ENCODE measurements around the gene FASN.

DNA sequence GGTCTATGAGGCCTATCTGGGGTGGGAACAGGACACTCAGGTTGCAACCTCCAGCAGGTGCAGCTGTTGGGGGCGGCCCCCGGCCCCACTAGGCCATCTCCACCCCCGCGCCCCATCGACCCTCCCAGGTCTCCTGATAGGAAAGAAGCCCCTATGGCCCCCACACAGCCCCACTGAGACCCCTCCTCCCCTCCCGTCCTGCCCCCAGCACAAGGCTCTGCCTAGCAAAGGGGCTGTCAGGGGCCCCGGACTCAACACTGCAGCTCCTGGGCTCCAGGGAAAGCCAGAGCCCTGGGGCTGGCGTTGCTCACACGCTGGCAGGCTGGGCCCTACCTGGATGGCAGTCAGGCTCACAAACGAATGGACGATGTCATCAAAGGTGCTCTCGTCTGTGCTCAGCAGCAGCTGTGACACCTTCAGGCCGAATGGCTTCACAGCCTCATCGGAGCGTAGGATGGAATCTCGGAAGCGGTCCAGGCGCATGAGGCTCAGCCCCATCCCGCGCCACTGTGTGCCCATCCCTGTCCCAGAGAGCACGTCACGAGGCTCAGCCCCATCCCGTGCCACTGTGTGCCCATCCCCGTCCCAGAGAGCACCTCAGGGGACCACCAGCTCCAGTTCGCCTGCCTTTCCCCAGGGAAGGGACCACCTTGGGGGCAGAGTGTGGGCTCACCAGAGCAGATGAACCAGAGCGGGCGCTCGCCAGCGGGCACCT, 7.3 kb downstream of the FASN start:
- TF ChIP-seq BHLHE40 (IDR thresholded peaks at IDR 0.05; ENCODE audit: low read length) = no peak
- TF ChIP-seq, protein P1, sequence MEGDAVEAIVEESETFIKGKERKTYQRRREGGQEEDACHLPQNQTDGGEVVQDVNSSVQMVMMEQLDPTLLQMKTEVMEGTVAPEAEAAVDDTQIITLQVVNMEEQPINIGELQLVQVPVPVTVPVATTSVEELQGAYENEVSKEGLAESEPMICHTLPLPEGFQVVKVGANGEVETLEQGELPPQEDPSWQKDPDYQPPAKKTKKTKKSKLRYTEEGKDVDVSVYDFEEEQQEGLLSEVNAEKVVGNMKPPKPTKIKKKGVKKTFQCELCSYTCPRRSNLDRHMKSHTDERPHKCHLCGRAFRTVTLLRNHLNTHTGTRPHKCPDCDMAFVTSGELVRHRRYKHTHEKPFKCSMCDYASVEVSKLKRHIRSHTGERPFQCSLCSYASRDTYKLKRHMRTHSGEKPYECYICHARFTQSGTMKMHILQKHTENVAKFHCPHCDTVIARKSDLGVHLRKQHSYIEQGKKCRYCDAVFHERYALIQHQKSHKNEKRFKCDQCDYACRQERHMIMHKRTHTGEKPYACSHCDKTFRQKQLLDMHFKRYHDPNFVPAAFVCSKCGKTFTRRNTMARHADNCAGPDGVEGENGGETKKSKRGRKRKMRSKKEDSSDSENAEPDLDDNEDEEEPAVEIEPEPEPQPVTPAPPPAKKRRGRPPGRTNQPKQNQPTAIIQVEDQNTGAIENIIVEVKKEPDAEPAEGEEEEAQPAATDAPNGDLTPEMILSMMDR (CRISPR knock-in tag; IDR thresholded peaks at IDR 0.05) = no peak
- TF ChIP-seq NCOA2 (CRISPR knock-in tag; IDR thresholded peaks at IDR 0.05) = no peak
- TF ChIP-seq, protein P2, sequence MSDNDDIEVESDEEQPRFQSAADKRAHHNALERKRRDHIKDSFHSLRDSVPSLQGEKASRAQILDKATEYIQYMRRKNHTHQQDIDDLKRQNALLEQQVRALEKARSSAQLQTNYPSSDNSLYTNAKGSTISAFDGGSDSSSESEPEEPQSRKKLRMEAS (IDR thresholded peaks at IDR 0.05) = no peak
- TF ChIP-seq ZFX (CRISPR knock-in tag; IDR thresholded peaks at IDR 0.05; ENCODE audit: low read depth) = 0 out of 2 replicates have a peak, but pooled peaks have one; percentile 33
- TF ChIP-seq, protein P3, sequence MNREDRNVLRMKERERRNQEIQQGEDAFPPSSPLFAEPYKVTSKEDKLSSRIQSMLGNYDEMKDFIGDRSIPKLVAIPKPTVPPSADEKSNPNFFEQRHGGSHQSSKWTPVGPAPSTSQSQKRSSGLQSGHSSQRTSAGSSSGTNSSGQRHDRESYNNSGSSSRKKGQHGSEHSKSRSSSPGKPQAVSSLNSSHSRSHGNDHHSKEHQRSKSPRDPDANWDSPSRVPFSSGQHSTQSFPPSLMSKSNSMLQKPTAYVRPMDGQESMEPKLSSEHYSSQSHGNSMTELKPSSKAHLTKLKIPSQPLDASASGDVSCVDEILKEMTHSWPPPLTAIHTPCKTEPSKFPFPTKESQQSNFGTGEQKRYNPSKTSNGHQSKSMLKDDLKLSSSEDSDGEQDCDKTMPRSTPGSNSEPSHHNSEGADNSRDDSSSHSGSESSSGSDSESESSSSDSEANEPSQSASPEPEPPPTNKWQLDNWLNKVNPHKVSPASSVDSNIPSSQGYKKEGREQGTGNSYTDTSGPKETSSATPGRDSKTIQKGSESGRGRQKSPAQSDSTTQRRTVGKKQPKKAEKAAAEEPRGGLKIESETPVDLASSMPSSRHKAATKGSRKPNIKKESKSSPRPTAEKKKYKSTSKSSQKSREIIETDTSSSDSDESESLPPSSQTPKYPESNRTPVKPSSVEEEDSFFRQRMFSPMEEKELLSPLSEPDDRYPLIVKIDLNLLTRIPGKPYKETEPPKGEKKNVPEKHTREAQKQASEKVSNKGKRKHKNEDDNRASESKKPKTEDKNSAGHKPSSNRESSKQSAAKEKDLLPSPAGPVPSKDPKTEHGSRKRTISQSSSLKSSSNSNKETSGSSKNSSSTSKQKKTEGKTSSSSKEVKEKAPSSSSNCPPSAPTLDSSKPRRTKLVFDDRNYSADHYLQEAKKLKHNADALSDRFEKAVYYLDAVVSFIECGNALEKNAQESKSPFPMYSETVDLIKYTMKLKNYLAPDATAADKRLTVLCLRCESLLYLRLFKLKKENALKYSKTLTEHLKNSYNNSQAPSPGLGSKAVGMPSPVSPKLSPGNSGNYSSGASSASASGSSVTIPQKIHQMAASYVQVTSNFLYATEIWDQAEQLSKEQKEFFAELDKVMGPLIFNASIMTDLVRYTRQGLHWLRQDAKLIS (CRISPR knock-in tag; IDR thresholded peaks at IDR 0.05) = no peak
- TF ChIP-seq SP2 (CRISPR knock-in tag; IDR thresholded peaks at IDR 0.05) = no peak

Measured in HepG2 (cell line).